Breast epithelium (tissue), 3 donors: ENCODE measurements around the gene SYNE2.

Experiments used
- POLR2A ChIP-seq: fragments of 450-650 bp; IDR thresholded peaks from one replicate; pipeline ENCODE4 v1.6.1; 2016; ENCODE audit warnings: antibody characterized with exemption, mild to moderate bottlenecking, moderate library complexity
- POLR2AphosphoS5 ChIP-seq, 3 donors: sonication (generic); formaldehyde crosslinking; IDR thresholded peaks; one replicate each; pipeline ENCODE4 v1.6.1; 2017; ENCODE audit warnings: antibody characterized with exemption in 3 of 3
- TF ChIP-seq, protein P1 (sequence below), 3 donors: fragments of 450-650 bp; IDR thresholded peaks; one replicate each; pipeline ENCODE4 v1.5.1; 2016 to 2017; ENCODE audit warnings: antibody characterized with exemption in 3 of 3, mild to moderate bottlenecking in 3 of 3, moderate library complexity in 3 of 3

DNA sequence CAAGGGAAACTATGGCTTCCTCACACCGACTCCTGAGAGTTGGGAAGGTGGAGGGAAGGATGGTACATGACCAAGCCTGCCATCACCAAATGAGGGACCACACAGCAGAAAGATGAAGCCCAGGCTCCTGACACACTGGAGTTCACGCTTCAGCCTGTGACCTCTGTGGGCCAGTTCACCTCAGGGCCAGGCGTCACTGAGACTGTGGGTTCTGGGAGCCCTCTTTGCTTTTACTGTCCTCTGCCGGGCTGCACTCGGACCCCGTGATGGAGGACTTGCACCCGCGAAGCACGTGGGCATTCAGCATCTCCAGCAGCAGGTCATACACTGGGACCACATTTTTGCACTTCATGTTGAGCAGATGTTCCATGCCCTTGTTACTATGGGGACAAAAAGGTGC, 380.1 kb downstream of the SYNE2 start:
- TF ChIP-seq, protein P1, sequence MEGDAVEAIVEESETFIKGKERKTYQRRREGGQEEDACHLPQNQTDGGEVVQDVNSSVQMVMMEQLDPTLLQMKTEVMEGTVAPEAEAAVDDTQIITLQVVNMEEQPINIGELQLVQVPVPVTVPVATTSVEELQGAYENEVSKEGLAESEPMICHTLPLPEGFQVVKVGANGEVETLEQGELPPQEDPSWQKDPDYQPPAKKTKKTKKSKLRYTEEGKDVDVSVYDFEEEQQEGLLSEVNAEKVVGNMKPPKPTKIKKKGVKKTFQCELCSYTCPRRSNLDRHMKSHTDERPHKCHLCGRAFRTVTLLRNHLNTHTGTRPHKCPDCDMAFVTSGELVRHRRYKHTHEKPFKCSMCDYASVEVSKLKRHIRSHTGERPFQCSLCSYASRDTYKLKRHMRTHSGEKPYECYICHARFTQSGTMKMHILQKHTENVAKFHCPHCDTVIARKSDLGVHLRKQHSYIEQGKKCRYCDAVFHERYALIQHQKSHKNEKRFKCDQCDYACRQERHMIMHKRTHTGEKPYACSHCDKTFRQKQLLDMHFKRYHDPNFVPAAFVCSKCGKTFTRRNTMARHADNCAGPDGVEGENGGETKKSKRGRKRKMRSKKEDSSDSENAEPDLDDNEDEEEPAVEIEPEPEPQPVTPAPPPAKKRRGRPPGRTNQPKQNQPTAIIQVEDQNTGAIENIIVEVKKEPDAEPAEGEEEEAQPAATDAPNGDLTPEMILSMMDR (IDR thresholded peaks at IDR 0.05): no peak
- TF ChIP-seq POLR2A: no peak
- no peak for TF ChIP-seq POLR2AphosphoS5 (IDR thresholded peaks at IDR 0.05)
